ENCODE data around the gene ADO.

ADO gene

DNA sequence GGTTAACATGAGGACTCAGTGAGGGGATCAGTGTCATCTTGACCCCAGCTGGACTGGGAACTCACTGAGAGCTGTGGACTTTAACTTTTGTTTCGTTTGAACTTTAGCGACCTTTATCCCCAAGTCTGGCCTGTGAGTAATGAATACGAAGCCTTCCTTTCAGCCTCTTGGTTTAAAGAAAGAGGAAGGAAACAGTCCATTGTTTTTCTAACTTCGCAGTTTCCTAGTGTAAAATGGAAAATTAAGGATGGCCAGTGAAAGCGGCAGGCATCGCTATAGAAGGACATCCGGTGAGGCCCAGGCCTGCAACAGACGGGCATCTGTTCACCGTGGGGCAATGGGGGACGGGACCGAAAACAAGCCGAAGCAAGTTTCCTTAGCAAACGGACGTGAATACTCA, 44.1 kb upstream of the ADO start:
- DNase-seq (ENCODE audit: low spot score) (no peak), ATAC-seq (ENCODE audit: low read depth) (no peak)
- TF ChIP-seq, protein P1, sequence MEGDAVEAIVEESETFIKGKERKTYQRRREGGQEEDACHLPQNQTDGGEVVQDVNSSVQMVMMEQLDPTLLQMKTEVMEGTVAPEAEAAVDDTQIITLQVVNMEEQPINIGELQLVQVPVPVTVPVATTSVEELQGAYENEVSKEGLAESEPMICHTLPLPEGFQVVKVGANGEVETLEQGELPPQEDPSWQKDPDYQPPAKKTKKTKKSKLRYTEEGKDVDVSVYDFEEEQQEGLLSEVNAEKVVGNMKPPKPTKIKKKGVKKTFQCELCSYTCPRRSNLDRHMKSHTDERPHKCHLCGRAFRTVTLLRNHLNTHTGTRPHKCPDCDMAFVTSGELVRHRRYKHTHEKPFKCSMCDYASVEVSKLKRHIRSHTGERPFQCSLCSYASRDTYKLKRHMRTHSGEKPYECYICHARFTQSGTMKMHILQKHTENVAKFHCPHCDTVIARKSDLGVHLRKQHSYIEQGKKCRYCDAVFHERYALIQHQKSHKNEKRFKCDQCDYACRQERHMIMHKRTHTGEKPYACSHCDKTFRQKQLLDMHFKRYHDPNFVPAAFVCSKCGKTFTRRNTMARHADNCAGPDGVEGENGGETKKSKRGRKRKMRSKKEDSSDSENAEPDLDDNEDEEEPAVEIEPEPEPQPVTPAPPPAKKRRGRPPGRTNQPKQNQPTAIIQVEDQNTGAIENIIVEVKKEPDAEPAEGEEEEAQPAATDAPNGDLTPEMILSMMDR (IDR thresholded peaks at IDR 0.05; ENCODE audit: poor library complexity, severe bottlenecking), result no peak

DNA sequence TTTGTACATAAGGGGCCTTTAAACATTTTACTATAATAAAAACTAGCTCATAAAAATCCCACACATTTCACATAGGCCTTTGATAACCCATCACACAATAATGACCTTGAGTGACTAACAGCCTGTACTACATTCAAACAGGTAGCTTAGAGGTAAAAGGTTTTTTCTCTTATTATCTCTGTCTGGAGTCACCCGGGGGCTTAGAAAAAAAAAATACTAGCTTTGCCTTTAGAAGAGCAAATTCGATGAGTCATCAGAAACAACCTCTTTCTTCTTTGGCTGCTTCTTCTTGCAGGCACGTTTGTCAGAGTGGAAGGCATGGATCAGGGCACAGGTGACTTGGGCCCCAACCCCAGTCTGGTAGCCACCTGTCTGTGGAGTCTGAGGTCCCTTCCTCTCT, 43.4 kb upstream of the ADO start:
- H3K36me3 ChIP-seq (ENCODE audit: low read depth), result no peaks in the 10 kb centered on the region
- TF ChIP-seq, protein P1 (IDR thresholded peaks at IDR 0.05; ENCODE audit: poor library complexity, severe bottlenecking), result no peak
- no peak overlapping the region for H3K4me3 ChIP-seq (ENCODE audit: severe bottlenecking)
- DNase-seq (ENCODE audit: low spot score) (no peak), ATAC-seq (ENCODE audit: low read depth) (no peak)
- H3K9me3 ChIP-seq (ENCODE audit: severe bottlenecking), result no peaks in the 10 kb centered on the region
- H3K27ac ChIP-seq (ENCODE audit: poor library complexity, severe bottlenecking), result no peak overlapping the region
- no peaks in the 10 kb centered on the region for H3K27me3 ChIP-seq (ENCODE audit: insufficient read depth, poor library complexity, severe bottlenecking)
- H3K4me1 ChIP-seq (ENCODE audit: insufficient read depth, poor library complexity, severe bottlenecking), result no peaks in the 10 kb centered on the region

More for the DNA sequence above, 44.1 kb upstream of the ADO start:
- Histone ChIP-seq H3K27ac (ENCODE audit: poor library complexity, severe bottlenecking) (no peak overlapping the region), H3K4me1 (ENCODE audit: insufficient read depth, poor library complexity, severe bottlenecking) (no peaks in the 10 kb centered on the region), H3K4me3 (ENCODE audit: severe bottlenecking) (no peak overlapping the region), H3K27me3 (ENCODE audit: insufficient read depth, poor library complexity, severe bottlenecking) (no peaks in the 10 kb centered on the region), H3K36me3 (ENCODE audit: low read depth) (no peaks in the 10 kb centered on the region), H3K9me3 (ENCODE audit: severe bottlenecking) (no peaks in the 10 kb centered on the region)

DNA sequence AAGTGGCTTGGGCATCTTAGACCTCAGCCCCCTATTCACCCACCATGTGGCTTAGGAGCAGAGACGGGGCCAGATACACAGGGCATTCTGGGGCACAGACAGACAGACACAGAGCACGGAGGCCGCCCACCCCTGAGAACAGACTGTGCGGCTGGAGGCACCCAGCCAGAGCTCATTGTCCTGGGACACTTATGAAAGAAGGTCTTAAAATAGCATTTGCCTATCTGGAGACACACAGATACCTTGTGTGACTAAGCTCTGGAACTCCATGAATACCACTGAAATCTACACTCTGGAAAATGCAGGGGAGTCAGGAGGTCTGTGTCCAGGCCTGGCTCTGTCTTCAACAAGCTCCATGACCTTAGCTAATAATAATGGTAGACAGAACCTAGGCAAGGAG, 41.4 kb upstream of the ADO start:
- TF ChIP-seq, protein P1 (IDR thresholded peaks at IDR 0.05; ENCODE audit: poor library complexity, severe bottlenecking), result no peak
- DNase-seq (ENCODE audit: low spot score) (no peak), ATAC-seq (ENCODE audit: low read depth) (no peak)
- H3K36me3 ChIP-seq (ENCODE audit: low read depth), result no peaks in the 10 kb centered on the region
- no peak overlapping the region for H3K27ac ChIP-seq (ENCODE audit: poor library complexity, severe bottlenecking)
- no peaks in the 10 kb centered on the region for H3K27me3 ChIP-seq (ENCODE audit: insufficient read depth, poor library complexity, severe bottlenecking)
- no peaks in the 10 kb centered on the region for H3K4me1 ChIP-seq (ENCODE audit: insufficient read depth, poor library complexity, severe bottlenecking)
- no peaks in the 10 kb centered on the region for H3K9me3 ChIP-seq (ENCODE audit: severe bottlenecking)
- H3K4me3 ChIP-seq (ENCODE audit: severe bottlenecking), result no peak overlapping the region

DNA sequence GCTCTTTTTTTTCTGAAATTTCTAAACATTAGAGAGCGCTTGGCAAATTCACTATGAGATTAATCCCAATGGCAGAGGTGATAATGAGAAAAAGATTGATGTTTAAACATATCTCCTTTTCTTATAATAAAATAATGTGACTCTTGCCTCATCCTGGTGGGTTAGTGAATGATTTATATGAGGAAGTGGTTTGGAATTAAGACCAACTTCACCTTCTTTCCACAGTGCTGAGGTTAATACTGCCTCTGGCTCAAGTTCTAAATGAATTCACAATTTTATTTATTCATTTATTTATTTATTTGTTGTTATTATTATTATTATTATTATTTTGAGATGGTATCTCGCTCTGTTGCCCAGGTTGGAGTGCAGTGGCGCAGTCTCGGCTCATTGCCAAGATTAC, 40.5 kb upstream of the ADO start:
- H3K36me3 ChIP-seq (ENCODE audit: low read depth), result no peaks in the 10 kb centered on the region
- DNase-seq (ENCODE audit: low spot score) (no peak), ATAC-seq (ENCODE audit: low read depth) (no peak)
- H3K27ac ChIP-seq (ENCODE audit: poor library complexity, severe bottlenecking), result no peak overlapping the region
- H3K27me3 ChIP-seq (ENCODE audit: insufficient read depth, poor library complexity, severe bottlenecking), result no peaks in the 10 kb centered on the region
- H3K4me3 ChIP-seq (ENCODE audit: severe bottlenecking), result no peak overlapping the region
- no peaks in the 10 kb centered on the region for H3K9me3 ChIP-seq (ENCODE audit: severe bottlenecking)
- TF ChIP-seq, protein P1 (IDR thresholded peaks at IDR 0.05; ENCODE audit: poor library complexity, severe bottlenecking), result no peak
- H3K4me1 ChIP-seq (ENCODE audit: insufficient read depth, poor library complexity, severe bottlenecking), result no peaks in the 10 kb centered on the region

DNA sequence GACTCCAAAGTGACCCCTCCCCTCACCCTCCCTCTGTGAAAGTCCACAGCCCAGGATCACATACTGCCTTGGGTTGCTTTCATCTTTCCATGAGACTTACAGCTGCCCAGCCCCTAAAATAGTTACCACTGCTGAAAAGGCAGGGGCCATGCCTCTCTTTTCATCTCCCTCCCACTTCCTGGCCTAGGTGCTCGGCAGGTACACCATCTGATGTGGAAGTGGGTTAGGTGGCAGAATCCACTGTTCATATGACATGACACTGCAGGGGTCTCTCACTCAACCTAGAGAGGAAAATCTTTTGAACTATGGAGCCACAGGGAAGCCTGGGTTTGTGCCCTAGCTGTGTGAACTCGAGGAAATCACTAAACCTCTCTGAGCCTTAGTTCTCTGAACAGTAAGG, 38.8 kb upstream of the ADO start:
- Histone ChIP-seq H3K36me3 (ENCODE audit: low read depth) (no peaks in the 10 kb centered on the region), H3K4me3 (ENCODE audit: severe bottlenecking) (no peak overlapping the region), H3K27me3 (ENCODE audit: insufficient read depth, poor library complexity, severe bottlenecking) (no peaks in the 10 kb centered on the region), H3K4me1 (ENCODE audit: insufficient read depth, poor library complexity, severe bottlenecking) (no peaks in the 10 kb centered on the region), H3K9me3 (ENCODE audit: severe bottlenecking) (no peaks in the 10 kb centered on the region), H3K27ac (ENCODE audit: poor library complexity, severe bottlenecking) (no peak overlapping the region)
- DNase-seq (ENCODE audit: low spot score) (no peak), ATAC-seq (ENCODE audit: low read depth) (no peak)
- TF ChIP-seq, protein P1 (IDR thresholded peaks at IDR 0.05; ENCODE audit: poor library complexity, severe bottlenecking), result no peak

Measured in RWPE2 (cell line).